ENCODE results near the gene DSCAM. TPM values are rescaled to one million over a fixed set of nuclear protein-coding genes. Genes with fewer than 3 reads are reported as not detected.

Gene DSCAM
- polyA plus RNA-seq, 3 donors = not detected

GRCh38 chr21:40047211-40047610, 799.7 kb downstream of the DSCAM start:
- no peaks in the 10 kb centered on the region for H3K4me1 ChIP-seq (ENCODE audit: control insufficient read depth in 1 of 2, insufficient read depth in 2 of 2, low read length in 2 of 2)
- intact Hi-C loops (cut with micrococcal nuclease) = no loop called here
- no peaks in the 10 kb centered on the region for H3K36me3 ChIP-seq (replicated peaks in 1 of 2; ENCODE audit: control insufficient read depth in 1 of 2, insufficient read depth in 2 of 2, low read length in 2 of 2)
- no peak for TF ChIP-seq CTCF (IDR thresholded peaks at IDR 0.05)
- no peak overlapping the region for H3K27ac ChIP-seq (ENCODE audit: low read depth in 1 of 2, low read length in 2 of 2)
- no peak overlapping the region for H3K9ac ChIP-seq (ENCODE audit: insufficient read depth, low read length, poor library complexity, severe bottlenecking)
- no peak overlapping the region for H3K4me2 ChIP-seq (replicated peaks; ENCODE audit: extremely low read depth, low read length, poor library complexity, severe bottlenecking)
- H3K4me3 ChIP-seq (replicated peaks in 1 of 3; ENCODE audit: low read depth in 2 of 3, low read length in 3 of 3) = no peak overlapping the region
- H3K27me3 Mint-ChIP-seq (ENCODE audit: low read depth in 3 of 3) = peaks cover 0 to 3% (median 3%) of the 10 kb centered on the region in 3 donors
- H3K27me3 ChIP-seq (ENCODE audit: control insufficient read depth in 2 of 2, insufficient read depth in 2 of 2, low read length in 2 of 2) = no peaks in the 10 kb centered on the region
- no peaks in the 10 kb centered on the region for H3K36me3 Mint-ChIP-seq
- WGBS (ENCODE audit: insufficient coverage) = no CpG with 5 or more reads among the region's 2 CpGs
- H3K79me2 ChIP-seq (ENCODE audit: insufficient read depth, low read length) = no peaks in the 10 kb centered on the region
- no peak overlapping the region for H2AFZ ChIP-seq (ENCODE audit: insufficient read depth, low read depth, low read length, poor library complexity, severe bottlenecking)
- H3K27ac Mint-ChIP-seq = no peak overlapping the region
- no peak overlapping the region for H3K4me3 Mint-ChIP-seq
- no peaks in the 10 kb centered on the region for H4K20me1 ChIP-seq (ENCODE audit: insufficient read depth, low read length)
- H3K9me3 ChIP-seq (replicated peaks in 1 of 2; ENCODE audit: control insufficient read depth in 1 of 2, insufficient read depth in 1 of 2, low read length in 2 of 2) = peaks cover 0 to 4% of the 10 kb centered on the region in 2 donors
- DNase-seq = no peak
- peaks cover 0 to 6% (median 2%) of the 10 kb centered on the region in 7 donors for H3K9me3 Mint-ChIP-seq
- H3K4me1 Mint-ChIP-seq = peaks cover 2% of the 10 kb centered on the region

- Histone ChIP-seq H3K9me3 (replicated peaks in 1 of 2; ENCODE audit: control insufficient read depth in 1 of 2, insufficient read depth in 1 of 2, low read length in 2 of 2) (peaks cover 0 to 4% of the 10 kb centered on the region in 2 donors), H3K27me3 (ENCODE audit: control insufficient read depth in 2 of 2, insufficient read depth in 2 of 2, low read length in 2 of 2) (no peaks in the 10 kb centered on the region), H3K36me3 (replicated peaks in 1 of 2; ENCODE audit: control insufficient read depth in 1 of 2, insufficient read depth in 2 of 2, low read length in 2 of 2) (no peaks in the 10 kb centered on the region), H3K4me2 (replicated peaks; ENCODE audit: extremely low read depth, low read length, poor library complexity, severe bottlenecking) (no peak overlapping the region), H3K27ac (ENCODE audit: low read depth in 1 of 2, low read length in 2 of 2) (no peak overlapping the region), H4K20me1 (ENCODE audit: insufficient read depth, low read length) (no peaks in the 10 kb centered on the region), H3K79me2 (ENCODE audit: insufficient read depth, low read length) (no peaks in the 10 kb centered on the region), H3K4me3 (replicated peaks in 1 of 3; ENCODE audit: low read depth in 2 of 3, low read length in 3 of 3) (no peak overlapping the region), H3K9ac (ENCODE audit: insufficient read depth, low read length, poor library complexity, severe bottlenecking) (no peak overlapping the region), H2AFZ (ENCODE audit: insufficient read depth, low read depth, low read length, poor library complexity, severe bottlenecking) (no peak overlapping the region), H3K4me1 (ENCODE audit: control insufficient read depth in 1 of 2, insufficient read depth in 2 of 2, low read length in 2 of 2) (no peaks in the 10 kb centered on the region)
- 92% methylated on average over 9 of the region's 12 CpGs for WGBS (ENCODE audit: insufficient coverage)
- Mint-ChIP-seq H3K27ac (no peak overlapping the region), H3K27me3 (ENCODE audit: low read depth in 3 of 3) (no peaks in the 10 kb centered on the region), H3K9me3 (peaks cover 0 to 8% (median 2%) of the 10 kb centered on the region in 7 donors), H3K36me3 (no peaks in the 10 kb centered on the region), H3K4me1 (no peaks in the 10 kb centered on the region), H3K4me3 (no peak overlapping the region)
- intact Hi-C loops (cut with micrococcal nuclease) = no loop called here
- no peak for TF ChIP-seq CTCF (IDR thresholded peaks at IDR 0.05)
- no peak for DNase-seq
Measured at GRCh38 chr21:40043866-40044265, 803.1 kb downstream of the DSCAM start.
